Upper lobe of left lung (tissue), 4 donors: ENCODE results near the gene NPHP4.

ENCODE experiments used
- EP300 ChIP-seq, 4 donors: sonication (generic); formaldehyde crosslinking; IDR thresholded peaks; one replicate each; pipeline ENCODE4 v1.5.1; 2017; ENCODE audit warnings: antibody characterized with exemption in 4 of 4, control low read depth in 2 of 4
- POLR2AphosphoS5 ChIP-seq, 2 donors: sonication (generic); formaldehyde crosslinking; IDR thresholded peaks; one replicate each; pipeline ENCODE4 v1.5.1; 2017; ENCODE audit warnings: antibody characterized with exemption in 2 of 2

DNA sequence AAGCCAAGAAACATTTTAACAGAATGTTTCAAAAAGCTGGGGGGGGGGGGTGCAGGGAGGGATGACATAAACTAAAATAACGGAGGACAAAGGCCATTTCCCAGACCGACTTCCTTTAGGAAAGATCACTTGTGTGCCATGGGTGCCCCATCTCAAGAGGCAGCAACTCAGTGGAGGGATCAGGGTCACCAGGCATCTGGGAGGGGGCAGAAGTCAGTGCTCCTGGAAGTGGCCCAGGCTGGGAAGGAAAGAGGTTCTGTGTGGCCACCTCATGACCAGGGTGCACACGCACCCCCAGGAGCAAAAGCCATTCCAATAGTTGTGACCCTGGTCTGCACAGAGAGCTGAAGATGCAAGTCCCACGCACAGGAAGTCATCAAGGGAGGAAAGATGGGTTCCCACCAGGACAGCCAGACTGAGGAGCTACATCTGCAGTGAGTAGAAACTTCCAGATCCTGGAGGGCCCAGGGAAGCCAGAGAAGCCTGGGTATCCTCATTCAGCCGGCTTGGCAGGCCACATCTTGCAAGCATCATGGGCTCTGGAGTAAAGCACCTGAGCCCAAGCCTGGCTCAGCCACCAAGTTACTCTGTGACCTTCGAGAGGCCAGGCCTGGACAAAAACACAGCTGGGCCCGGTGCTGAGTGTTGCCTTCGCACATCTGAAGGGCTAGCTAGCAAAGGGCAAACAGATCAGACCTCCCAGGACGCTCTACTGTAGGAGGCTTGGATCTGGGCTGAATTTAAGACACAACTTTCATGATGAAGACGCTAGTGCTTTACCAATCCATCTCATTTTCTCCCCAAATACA, 36.0 kb downstream of the NPHP4 start:
- TF ChIP-seq POLR2AphosphoS5 (IDR thresholded peaks at IDR 0.05) (no peak), EP300 (IDR thresholded peaks at IDR 0.05) (no peak)
